B cell (primary cell): ENCODE measurements around the gene STAT5B. TPM values are rescaled to one million over a fixed set of nuclear protein-coding genes. Genes with fewer than 3 reads are reported as not detected.

Source experiments
- ATAC-seq: fragments of 200-7000 bp; cut with Tn5 transposase; one replicate; pipeline ENCODE4 v1.10.0; 2021; ENCODE audit warnings: low read depth, mild to moderate bottlenecking, moderate number of reproducible peaks, moderate library complexity
- CTCF ChIA-PET: fragments of 350-600 bp; sonication (Branson Sonifier 250); formaldehyde crosslinking; loops from one replicate; lab custom pipeline; 2021; ENCODE audit warnings: antibody characterized with exemption, inconsistent platforms; lab: Charles Lee
- POLR2A ChIA-PET: fragments of 350-600 bp; sonication (Branson Sonifier 250); formaldehyde crosslinking; loops from one replicate; lab custom pipeline; 2021; ENCODE audit warnings: antibody characterized with exemption; lab: Charles Lee
- DNase-seq: peaks from one replicate; pipeline ENCODE4 v3.0.0; 2013
- H2AFZ ChIP-seq: 2 replicates; pipeline ENCODE4 v1.6.1; 2012; ENCODE audit warnings: mild to moderate bottlenecking, low read depth, low read length; ENCODE audit not compliant: insufficient read depth, poor library complexity, severe bottlenecking
- H3K27ac ChIP-seq, 2 donors: 1 replicate in 1 of 2; 2 replicates in 1 of 2; pipeline ENCODE4 v1.5.1; 2012 to 2013; ENCODE audit warnings: low read length in 2 of 2, mild to moderate bottlenecking in 2 of 2, moderate library complexity in 1 of 2
- H3K27me3 ChIP-seq, 4 experiments: fragments of 200-600 bp in 1 of 4; sonication (generic) in 1 of 4; replicated peaks in 1 of 4; 1 replicate in 2 of 4; 2 replicates in 2 of 4; pipeline versions ENCODE4 v1.6.1 to v1.7.0; 2013 to 2016; ENCODE audit warnings: low read length in 3 of 4, mild to moderate bottlenecking in 2 of 4, mixed read lengths in 1 of 4, moderate library complexity in 1 of 4; ENCODE audit not compliant: insufficient read depth in 4 of 4, control insufficient read depth in 3 of 4; ENCODE audit errors: control extremely low read depth in 1 of 4
- H3K36me3 ChIP-seq, 2 experiments: replicated peaks in 1 of 2; 1 replicate in 1 of 2; 2 replicates in 1 of 2; pipeline versions ENCODE4 v1.6.1 to v1.7.1; 2013; ENCODE audit warnings: low read length in 1 of 2; ENCODE audit not compliant: insufficient read depth in 2 of 2, control insufficient read depth in 1 of 2; ENCODE audit errors: control extremely low read depth in 1 of 2, extremely low read depth in 1 of 2
- H3K4me1 ChIP-seq, 2 donors: fragments of 200-600 bp in 1 of 2; sonication (generic) in 1 of 2; 1 replicate in 1 of 2; 2 replicates in 1 of 2; pipeline versions ENCODE4 v1.5.1 to v1.6.1; 2013 to 2017; ENCODE audit warnings: low read length in 2 of 2; ENCODE audit not compliant: control insufficient read depth in 2 of 2, insufficient read depth in 2 of 2
- H3K4me2 ChIP-seq: replicated peaks from 2 replicates; pipeline ENCODE3; 2012; ENCODE audit warnings: mild to moderate bottlenecking, low read depth, low read length; ENCODE audit not compliant: poor library complexity, severe bottlenecking
- H3K4me3 ChIP-seq, 5 experiments: fragments of 200-600 bp in 1 of 5; sonication (generic) in 1 of 5; 1 replicate in 3 of 5; 2 replicates in 2 of 5; pipeline versions ENCODE4 v1.5.1 to v1.7.0; 2011 to 2016; ENCODE audit warnings: low read length in 4 of 5, mild to moderate bottlenecking in 4 of 5, low read depth in 2 of 5, control low read depth in 1 of 5, moderate library complexity in 1 of 5; ENCODE audit not compliant: insufficient read depth in 1 of 5; ENCODE audit errors: control extremely low read depth in 1 of 5, extremely low read depth in 1 of 5
- H3K79me2 ChIP-seq: fragments of 200-600 bp; sonication (generic); one replicate; pipeline ENCODE4 v1.6.0; 2016; ENCODE audit warnings: low read length; ENCODE audit not compliant: control insufficient read depth, insufficient read depth
- H3K9ac ChIP-seq: fragments of 200-600 bp; sonication (generic); 2 replicates; pipeline ENCODE4 v1.6.1; 2017; ENCODE audit warnings: mild to moderate bottlenecking, low read length, moderate library complexity
- H3K9me3 ChIP-seq, 3 donors: one replicate each; pipeline versions ENCODE4 v1.6.1 to v1.7.1; 2013; ENCODE audit warnings: low read length in 2 of 3; ENCODE audit not compliant: control insufficient read depth in 2 of 3, insufficient read depth in 1 of 3; ENCODE audit errors: control extremely low read depth in 1 of 3
- H4K20me1 ChIP-seq: 2 replicates; pipeline ENCODE4 v1.6.0; 2012; ENCODE audit warnings: mild to moderate bottlenecking, low read length; ENCODE audit not compliant: insufficient read depth, control insufficient read depth, poor library complexity, severe bottlenecking
- H3K27ac Mint-ChIP-seq: one replicate; pipeline ENCODE4 v1.8.0; 2021; ENCODE audit warnings: mixed read lengths
- H3K27me3 Mint-ChIP-seq: one replicate; pipeline ENCODE4 v1.8.0; 2021; ENCODE audit warnings: mixed read lengths
- H3K4me1 Mint-ChIP-seq: one replicate; pipeline ENCODE4 v1.8.0; 2021; ENCODE audit warnings: mixed read lengths
- H3K4me3 Mint-ChIP-seq: one replicate; pipeline ENCODE4 v1.8.0; 2021; ENCODE audit warnings: mixed read lengths
- H3K9me3 Mint-ChIP-seq: one replicate; pipeline ENCODE4 v1.8.0; 2022; ENCODE audit warnings: mixed read lengths; ENCODE audit not compliant: insufficient read depth
- CTCF ChIP-seq: fragments of 200-600 bp; IDR thresholded peaks from one replicate; pipeline ENCODE4 v1.8.0; 2022; ENCODE audit warnings: antibody characterized with exemption, mild to moderate bottlenecking
- EZH2 ChIP-seq: IDR thresholded peaks from 2 replicates; pipeline ENCODE4 v1.6.1; 2012; ENCODE audit warnings: borderline replicate concordance, low read depth, mild to moderate bottlenecking, moderate library complexity, low read length; ENCODE audit not compliant: insufficient read depth, poor library complexity, severe bottlenecking
- WGBS: methylation state at CpG from one replicate; pipeline ENCODE4 v1.1.5; 2013; ENCODE audit warnings: missing lambda C conversion rate; ENCODE audit not compliant: insufficient coverage; 5-methylcytosine and 5-hydroxymethylcytosine counted together
- intact Hi-C: fragments of 100-400 bp; cut with micrococcal nuclease; formaldehyde crosslinking; loops from one replicate; pipeline ENCODE4 v1.10.0; 2022
- polyA plus RNA-seq: library from polyadenylated mRNA; depleted of rRNA; stranded (reverse); fragments of >200 nt; gene quantifications from 2 replicates; pipeline ENCODE4 v1.2.3, GENCODE V29; 2012
- total RNA-seq, 2 donors: library from RNA; stranded (reverse); fragments of 120-200 nt in 1 of 2; gene quantifications; 1 replicate in 1 of 2; 2 replicates in 1 of 2; pipeline versions ENCODE4 v1.2.3 to v1.2.4, GENCODE V29; 2013 to 2022

The STAT5B gene
- total and polyA plus RNA-seq, 2 donors (not counting 1 experiment from before 2014, with no cell fraction given): 70.0 to 103 TPM

- intact Hi-C loops: loop anchor here (10.0 kb wide), 1 partner anchor 476 kb away; the partner anchor contains the start of gene PLEKHH3
- WGBS: 17% methylated on average over 1 of the region's 4 CpGs
- Histone ChIP-seq H3K4me1 (peaks cover 15 to 25% of the 10 kb centered on the region in 2 donors), H3K27me3 (no peaks in the 10 kb centered on the region), H3K4me3 (no peak overlapping the region), H3K9ac (no peak overlapping the region), H3K36me3 (peaks cover 0 to 1% of the 10 kb centered on the region in 2 experiments), H4K20me1 (no peaks in the 10 kb centered on the region), H3K79me2 (peaks cover 7% of the 10 kb centered on the region), H3K27ac (peak overlapping the region; percentile 85 to 96), H3K4me2 (peak overlapping the region; percentile 39), H2AFZ (peak overlapping the region; percentile 73), H3K9me3 (no peaks in the 10 kb centered on the region)
- Mint-ChIP-seq H3K9me3 (no peaks in the 10 kb centered on the region), H3K4me1 (peaks cover 28% of the 10 kb centered on the region), H3K27me3 (no peaks in the 10 kb centered on the region), H3K4me3 (peak overlapping the region; percentile 24), H3K27ac (peak overlapping the region; percentile 97)
- TF ChIP-seq CTCF (no peak), EZH2 (no peak)
- DNase-seq (peak; percentile 89), ATAC-seq (peak; percentile 73)
- CTCF ChIA-PET: interaction anchor here (0.6 to 1.9 kb wide), 10 partner anchors 12 to 236 kb away, joined by 3 to 8 read pairs (median 3); partner anchors contain the start of gene STAT5A
- POLR2A ChIA-PET: interaction anchor here (0.6 to 2.7 kb wide), 4 partner anchors 15 to 90 kb away, joined by 3 to 8 read pairs (median 4); partner anchors contain the start of gene STAT5A
Measured at GRCh38 chr17:42198897-42199296, 77.3 kb downstream of the STAT5B start.

- H3K36me3 ChIP-seq: peaks cover 0 to 2% of the 10 kb centered on the region in 2 experiments
- Mint-ChIP-seq H3K27me3 (no peaks in the 10 kb centered on the region), H3K27ac (peak overlapping the region; percentile 72), H3K4me3 (no peak overlapping the region), H3K9me3 (no peaks in the 10 kb centered on the region), H3K4me1 (peaks cover 38% of the 10 kb centered on the region)
- CTCF ChIA-PET: interaction anchor here (0.9 kb wide), 1 partner anchor 16 kb away, joined by 3 read pairs; no protein-coding TSS in a partner anchor
- peaks cover 8% of the 10 kb centered on the region for H3K79me2 ChIP-seq
- no peak overlapping the region for H3K4me2 ChIP-seq
- no peak overlapping the region for H3K27ac ChIP-seq
- no peak for TF ChIP-seq EZH2
- H3K9ac ChIP-seq: no peak overlapping the region
- no peaks in the 10 kb centered on the region for H4K20me1 ChIP-seq
- 98% methylated on average over 5 of the region's 8 CpGs for WGBS
- no peak overlapping the region for H2AFZ ChIP-seq
- intact Hi-C loops: loop anchor here (10.0 kb wide), 1 partner anchor 477 kb away; the partner anchor contains the start of gene PLEKHH3
- POLR2A ChIA-PET: interaction anchor here (1.6 to 2.7 kb wide), 2 partner anchors 14 to 51 kb away, joined by 4 to 8 read pairs; no protein-coding TSS in a partner anchor
- no peaks in the 10 kb centered on the region for H3K27me3 ChIP-seq
- ATAC-seq (no peak), DNase-seq (no peak)
- H3K4me1 ChIP-seq: peaks cover 26 to 37% of the 10 kb centered on the region in 2 donors
- no peaks in the 10 kb centered on the region for H3K9me3 ChIP-seq
- no peak overlapping the region for H3K4me3 ChIP-seq
Measured at GRCh38 chr17:42197564-42198156, 78.5 kb downstream of the STAT5B start.
